PFSK-1 (cell line): ENCODE measurements around the gene TTI1.

Source experiments
- FOXP2 ChIP-seq: optimal IDR thresholded peaks from 2 replicates; pipeline ENCODE3; 2011; ENCODE audit warnings: borderline replicate concordance, control low read depth, inconsistent platforms; ENCODE audit not compliant: insufficient read depth; ENCODE audit errors: extremely low read length, extremely low read depth
- POLR2AphosphoS5 ChIP-seq: IDR thresholded peaks from 2 replicates; pipeline ENCODE4 v1.6.1; 2012; ENCODE audit warnings: low read depth, mild to moderate bottlenecking, control low read depth, low read length, moderate library complexity
- REST ChIP-seq, 2 experiments: IDR thresholded peaks; 2 replicates each; pipeline versions ENCODE4 v1.6.1 to v1.8.0; 2011 to 2012; ENCODE audit warnings: low read depth in 2 of 2, low read length in 2 of 2, control low read depth in 1 of 2, inconsistent platforms in 1 of 2, mild to moderate bottlenecking in 1 of 2, moderate library complexity in 1 of 2; ENCODE audit not compliant: insufficient read depth in 1 of 2
- SIN3A ChIP-seq: IDR thresholded peaks from 2 replicates; pipeline ENCODE4 v1.6.1; 2012; ENCODE audit warnings: mild to moderate bottlenecking, low read length, moderate library complexity, borderline replicate concordance; ENCODE audit not compliant: insufficient read depth
- TAF1 ChIP-seq: IDR thresholded peaks from 2 replicates; pipeline ENCODE4 v1.6.1; 2012; ENCODE audit warnings: low read length, control low read depth, borderline replicate concordance; ENCODE audit not compliant: insufficient read depth

DNA sequence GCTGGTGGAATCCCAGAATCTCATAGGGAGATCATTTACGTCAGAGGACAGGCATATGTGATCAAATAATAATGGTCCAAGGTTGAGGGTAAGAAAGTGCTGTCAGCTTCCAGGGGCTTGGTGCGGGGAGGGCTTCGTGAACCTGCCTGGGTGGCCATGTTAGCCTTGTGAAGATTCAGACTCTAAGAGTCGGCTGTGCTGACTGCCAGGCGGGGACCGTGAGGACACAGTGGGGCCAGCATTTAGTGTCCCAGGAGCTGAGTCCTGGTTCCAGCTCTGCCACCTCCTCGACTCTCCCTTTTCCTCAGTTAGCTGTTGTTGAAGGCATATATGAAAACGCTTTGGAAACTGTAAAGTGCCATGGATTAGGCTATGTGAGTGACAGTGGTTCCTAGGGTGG is 96.8 kb downstream of the TTI1 start:
- TF ChIP-seq POLR2AphosphoS5 (no peak), TAF1 (no peak), REST (IDR thresholded peaks at IDR 0.05; ENCODE audit: insufficient read depth in 1 of 2, low read depth in 2 of 2, low read length in 2 of 2) (no peak), FOXP2 (no peak), SIN3A (no peak)
